ENCODE results near the gene RAP1GAP. TPM values are rescaled to one million over a fixed set of nuclear protein-coding genes. Genes with fewer than 3 reads are reported as not detected.
A peak's percentile ranks its signal among the peaks of the same experiment; 100 is the strongest.
"Not testable (repeated sequence)": the region's sequence is repeated elsewhere in the genome, so short reads cannot be mapped to it uniquely, and the experiment has no call there.

RAP1GAP gene
- total RNA-seq, 1 experiment from 2014 or later = 1.1 TPM

GRCh38 chr1:21570885-21571284 is 98.3 kb downstream of the RAP1GAP start:
- DNase-seq (ENCODE audit: low read depth) = no peak

DNA sequence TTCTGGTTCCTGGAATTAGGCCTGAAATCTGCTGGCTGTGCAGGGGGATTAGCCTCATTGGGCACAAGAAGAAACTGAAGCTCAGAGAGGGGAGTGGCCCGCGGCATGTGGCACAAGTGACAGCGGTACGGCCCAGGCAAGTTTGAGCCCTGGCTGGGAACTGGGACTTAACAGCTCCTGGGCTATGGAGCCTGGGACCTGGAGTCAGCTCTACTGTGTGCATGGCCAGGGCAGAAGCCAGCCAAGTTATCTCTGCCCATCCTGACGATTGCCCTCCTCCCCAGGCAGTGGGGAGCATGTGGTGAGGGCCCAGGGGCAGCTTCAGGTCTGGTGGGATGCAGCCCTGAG is 98.7 kb downstream of the RAP1GAP start:
- no peak for DNase-seq (ENCODE audit: low read depth)

DNA sequence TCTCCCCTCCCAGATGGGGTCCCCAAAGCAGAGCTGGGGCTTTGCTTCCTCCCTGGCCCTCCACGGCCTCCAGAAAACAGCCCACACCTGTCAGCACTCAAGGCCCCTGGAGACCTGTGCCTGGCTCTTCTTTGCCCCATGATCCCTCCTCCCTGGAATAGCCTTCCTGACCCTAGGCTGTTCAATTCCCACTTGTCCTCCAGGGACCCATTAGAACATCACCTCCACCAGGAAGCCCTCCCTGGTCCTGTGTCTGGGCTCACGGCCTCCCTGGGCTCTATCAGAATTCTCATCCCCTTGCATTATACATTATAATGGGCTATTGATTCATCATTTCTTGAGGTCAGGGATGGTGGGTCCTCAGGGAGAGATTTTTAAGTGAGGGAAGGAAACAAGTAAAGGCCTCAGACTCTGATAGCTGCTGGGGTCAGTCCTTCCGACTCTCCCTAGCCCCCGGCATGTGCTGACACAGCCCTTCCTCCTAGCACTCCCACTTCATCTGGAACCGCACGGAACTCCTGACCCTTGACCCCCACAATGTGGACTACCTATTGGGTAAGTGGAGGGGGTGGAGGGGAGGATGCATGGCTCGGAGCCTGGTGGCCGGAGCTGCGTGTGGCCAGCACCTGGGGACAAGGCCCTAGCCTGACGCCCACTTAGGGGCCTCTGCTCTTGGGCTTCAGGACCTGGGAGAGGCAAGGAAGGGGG is 99.2 kb downstream of the RAP1GAP start:
- no peak for DNase-seq (ENCODE audit: low read depth)

DNA sequence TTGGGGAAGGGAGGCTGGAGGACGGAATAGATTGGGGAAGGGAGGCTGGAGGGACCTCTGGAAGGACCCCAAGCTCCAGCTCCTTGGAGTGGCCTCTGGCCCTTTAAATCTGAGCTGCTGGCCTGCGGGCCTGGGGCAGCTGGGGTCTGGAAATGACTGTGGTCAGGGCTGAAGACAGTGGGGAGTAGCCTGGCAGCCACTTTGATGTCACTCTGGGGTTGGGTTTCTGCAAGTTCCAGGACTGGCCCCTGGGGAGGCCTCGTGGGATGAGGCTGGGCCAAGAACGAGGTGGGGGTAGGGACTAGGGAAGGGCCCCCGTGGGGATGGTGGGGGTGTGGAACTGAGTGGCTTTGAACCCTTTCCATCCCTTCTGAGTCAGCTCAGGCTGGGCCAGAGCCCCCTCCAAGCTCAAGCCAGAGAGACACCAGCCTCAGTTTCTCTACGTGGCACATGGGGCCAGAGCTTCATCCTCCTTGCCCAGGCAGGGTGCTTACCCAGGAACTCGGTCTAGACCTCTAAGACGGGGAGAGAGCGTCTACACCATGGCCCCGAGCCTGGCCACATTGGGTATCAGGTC is 100.3 kb downstream of the RAP1GAP start:
- DNase-seq (ENCODE audit: low read depth) = no peak

GRCh38 chr1:21568006-21568746 is 101.0 kb downstream of the RAP1GAP start:
- DNase-seq (ENCODE audit: low read depth) = peak; percentile 77

GRCh38 chr1:21567241-21568005 is 101.7 kb downstream of the RAP1GAP start:
- peak; percentile 62 for DNase-seq (ENCODE audit: low read depth)

- not testable (repeated sequence) for DNase-seq (ENCODE audit: low read depth)
These were observed 102.8 kb downstream of the RAP1GAP start for GRCh38 chr1:21566361-21566760.

- DNase-seq (ENCODE audit: low read depth) = no peak
These were observed 103.9 kb downstream of the RAP1GAP start for GRCh38 chr1:21565285-21565684.

- peak; percentile 41 for DNase-seq (ENCODE audit: low read depth)
These were observed 104.5 kb downstream of the RAP1GAP start for GRCh38 chr1:21564521-21565095.

DNA sequence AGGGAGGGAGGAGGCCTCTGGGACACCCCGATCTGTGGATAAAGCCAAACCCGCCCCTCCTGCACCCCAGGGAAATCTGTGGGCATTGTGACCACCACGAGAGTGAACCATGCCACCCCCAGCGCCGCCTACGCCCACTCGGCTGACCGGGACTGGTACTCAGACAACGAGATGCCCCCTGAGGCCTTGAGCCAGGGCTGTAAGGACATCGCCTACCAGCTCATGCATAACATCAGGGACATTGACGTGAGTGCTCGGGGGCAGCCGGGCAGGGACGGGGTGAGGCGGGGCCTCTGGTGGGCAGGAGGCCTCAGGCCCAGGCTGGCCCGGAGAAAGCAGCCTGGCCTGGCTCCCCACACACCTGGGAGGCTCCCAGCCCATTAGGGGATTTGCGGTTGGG is 105.2 kb downstream of the RAP1GAP start:
- DNase-seq (ENCODE audit: low read depth) = no peak

DNA sequence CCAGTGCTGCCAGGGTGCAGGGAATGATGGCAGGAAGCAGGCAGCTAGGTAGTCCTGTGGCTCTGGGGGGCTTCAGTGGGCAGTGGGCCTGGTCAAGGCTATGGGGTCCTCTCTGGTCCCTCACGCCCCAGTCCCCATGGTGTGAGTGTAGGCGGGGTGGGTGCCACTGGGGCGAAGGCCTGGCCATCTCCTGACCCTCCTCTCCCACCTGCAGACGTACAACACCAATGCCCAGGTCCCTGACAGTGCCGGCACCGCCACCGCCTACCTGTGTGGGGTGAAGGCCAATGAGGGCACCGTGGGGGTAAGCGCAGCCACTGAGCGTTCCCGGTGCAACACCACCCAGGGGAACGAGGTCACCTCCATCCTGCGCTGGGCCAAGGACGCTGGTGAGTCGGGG is 106.3 kb downstream of the RAP1GAP start:
- no peak for DNase-seq (ENCODE audit: low read depth)

DNA sequence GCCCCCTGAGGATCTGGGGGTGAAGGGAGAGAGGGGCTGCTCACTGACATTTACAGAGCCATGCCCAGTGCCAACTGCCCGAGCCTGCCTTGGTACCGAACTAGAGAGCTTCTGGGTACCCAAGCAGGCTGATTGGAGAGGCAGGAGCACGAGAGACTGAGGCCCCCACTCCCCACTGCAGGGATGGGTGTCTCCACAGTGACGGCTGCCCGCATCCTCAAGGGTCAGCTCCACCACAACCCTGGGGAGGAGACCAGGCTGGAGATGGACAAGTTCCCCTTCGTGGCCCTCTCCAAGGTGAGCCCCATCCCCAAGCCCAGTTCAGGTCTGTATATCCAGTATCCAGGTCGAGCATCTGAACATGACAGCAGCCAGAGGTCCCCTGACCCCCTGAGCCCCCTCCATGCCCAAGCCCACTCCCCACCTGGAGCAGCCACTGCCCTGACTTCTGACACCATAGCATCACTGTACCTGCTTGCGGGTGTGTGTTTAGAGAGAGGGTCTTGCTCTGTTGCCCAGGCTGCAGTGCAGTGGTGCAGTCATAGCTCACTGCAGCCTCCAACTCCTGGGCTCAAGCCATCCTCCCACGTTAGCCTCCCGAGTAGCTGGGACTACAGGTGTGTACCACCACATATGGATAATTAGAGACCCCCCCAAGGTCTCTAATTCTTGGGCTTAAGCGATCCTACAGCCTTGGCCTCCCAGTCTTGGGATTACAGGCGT is 108.1 kb downstream of the RAP1GAP start:
- DNase-seq (ENCODE audit: low read depth) = no peak

DNA sequence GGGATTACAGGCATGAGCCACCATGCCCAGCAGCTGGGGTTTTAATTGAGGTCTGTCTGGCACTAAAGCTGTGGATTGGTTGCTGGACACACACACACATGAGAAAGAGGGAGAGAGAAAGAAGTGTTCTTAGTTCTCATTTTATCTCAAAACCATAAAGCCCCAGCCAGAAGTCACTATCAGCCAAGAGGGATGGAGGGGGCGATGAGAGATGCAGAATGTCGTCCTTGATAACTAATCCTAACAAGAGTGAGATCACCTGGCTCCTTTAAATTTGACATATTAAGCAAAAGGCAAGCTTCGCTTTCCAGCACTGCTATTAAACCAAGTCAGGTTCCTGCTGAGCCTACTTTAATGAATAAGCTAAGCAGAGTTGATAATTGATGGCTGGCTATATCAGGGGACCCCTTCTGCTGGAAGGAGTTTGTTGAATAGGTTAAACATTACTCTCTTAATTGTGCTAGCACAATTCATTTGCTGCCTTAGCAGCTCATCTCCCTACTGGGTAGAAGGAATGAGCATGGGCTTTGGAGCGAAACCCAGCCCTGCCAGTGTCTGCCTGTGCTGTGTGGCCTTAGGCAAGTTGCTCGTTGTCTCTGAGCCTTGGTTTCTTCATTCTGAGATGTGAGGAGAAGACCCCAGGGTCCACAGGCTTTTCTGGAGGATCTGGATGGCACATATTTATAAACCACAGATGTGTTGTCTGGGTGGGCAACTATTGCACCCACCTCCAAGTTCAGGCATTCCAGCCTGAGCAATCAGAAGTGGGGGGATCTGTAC is 109.2 kb downstream of the RAP1GAP start:
- DNase-seq (ENCODE audit: low read depth) = no peak

DNA sequence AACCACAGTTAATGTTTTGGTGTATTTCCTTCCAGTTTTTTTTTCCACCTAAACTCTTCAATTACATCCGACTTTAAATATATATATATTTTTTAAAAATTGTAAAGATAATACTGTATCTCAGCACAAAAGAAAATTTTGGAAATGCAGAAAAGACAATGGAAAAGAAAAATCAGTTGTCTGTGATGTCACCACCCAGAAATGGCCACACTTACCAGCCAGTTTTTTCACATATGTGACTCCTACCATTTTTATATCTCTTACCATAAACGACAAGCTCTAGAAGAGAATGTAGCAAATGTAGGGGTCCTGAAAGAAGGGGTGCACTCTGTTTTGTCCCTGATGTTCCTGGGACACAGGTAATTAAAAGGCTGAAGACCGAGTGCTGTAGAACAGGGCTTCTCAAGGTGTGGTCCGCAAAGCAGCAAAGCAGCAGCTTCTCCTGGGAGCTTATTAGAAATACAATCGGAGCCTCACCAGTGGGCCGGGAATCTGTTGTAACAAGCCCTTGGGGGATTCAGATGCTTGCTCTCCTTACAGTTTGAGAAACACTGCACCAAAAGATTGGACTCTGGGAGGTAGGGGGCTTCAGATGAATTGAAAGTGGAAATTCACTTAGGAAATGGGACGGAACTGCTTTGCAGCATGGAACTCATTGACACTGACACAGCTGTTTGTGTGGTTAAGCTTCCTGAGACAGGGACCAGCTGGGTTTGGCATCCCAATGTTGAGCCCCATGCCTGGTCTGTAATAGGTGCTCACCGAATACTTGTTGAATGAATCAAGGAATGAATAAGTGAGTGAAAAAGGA is 115.8 kb downstream of the RAP1GAP start:
- DNase-seq (ENCODE audit: low read depth) = peak; percentile 51

- peak; percentile 49 for DNase-seq (ENCODE audit: low read depth)
These were observed 116.4 kb downstream of the RAP1GAP start for GRCh38 chr1:21552715-21553114.

GRCh38 chr1:21550866-21551475 is 118.2 kb downstream of the RAP1GAP start:
- DNase-seq (ENCODE audit: low read depth) = no peak

DNA sequence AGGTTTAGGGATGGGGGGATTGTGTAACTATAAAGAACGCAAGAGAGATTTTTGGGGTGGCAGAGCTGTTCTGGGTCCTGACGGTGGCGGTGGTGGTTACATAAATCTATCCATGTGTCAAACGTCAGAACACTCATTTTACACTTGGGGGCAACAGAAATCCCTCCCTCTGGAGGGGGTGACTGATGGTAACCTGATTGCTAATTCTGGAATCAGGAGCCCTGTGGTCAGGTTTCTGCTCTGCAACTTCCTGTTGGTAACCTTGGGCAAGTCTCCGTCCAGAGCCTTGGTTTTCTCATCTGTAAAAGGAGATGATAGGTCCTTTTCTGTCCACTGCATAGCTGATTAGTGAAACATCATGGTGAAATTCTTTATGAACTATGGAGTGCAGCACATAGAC is 119.1 kb downstream of the RAP1GAP start:
- DNase-seq (ENCODE audit: low read depth) = no peak

DNA sequence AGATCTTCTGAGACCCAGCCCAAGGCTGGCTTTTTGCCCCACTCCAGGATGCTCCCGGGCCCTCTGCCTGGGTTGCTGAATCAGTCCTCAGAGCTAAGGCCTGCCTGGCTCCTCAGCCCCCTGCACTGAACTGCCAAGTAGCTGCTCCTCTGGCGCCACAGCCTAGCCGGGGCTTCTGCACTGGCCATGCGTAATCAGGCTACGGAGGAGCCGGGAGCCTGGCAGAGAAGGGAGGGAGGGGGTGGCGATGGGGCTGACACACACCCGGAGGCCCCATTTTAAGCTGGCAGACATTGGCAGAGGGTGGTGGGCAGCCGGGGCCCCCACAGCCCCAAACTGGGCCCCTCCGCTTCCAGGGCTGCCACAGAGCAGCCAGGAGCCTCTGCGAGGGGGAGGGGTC is 121.3 kb downstream of the RAP1GAP start:
- no peak for DNase-seq (ENCODE audit: low read depth)
